Stimulated activated CD4-positive, alpha-beta T cell treated with anti-CD3 and anti-CD28 coated beads, Interleukin-12 subunit alpha, Interleukin-12 subunit beta, amount 100 ng/mL, for 4 hours (primary cell): Measurements from ENCODE around the gene RBM10.

Experiments used
- DNase-seq: peaks from one replicate; pipeline ENCODE4 v3.0.0-alpha.2; 2020

Gene RBM10

DNA sequence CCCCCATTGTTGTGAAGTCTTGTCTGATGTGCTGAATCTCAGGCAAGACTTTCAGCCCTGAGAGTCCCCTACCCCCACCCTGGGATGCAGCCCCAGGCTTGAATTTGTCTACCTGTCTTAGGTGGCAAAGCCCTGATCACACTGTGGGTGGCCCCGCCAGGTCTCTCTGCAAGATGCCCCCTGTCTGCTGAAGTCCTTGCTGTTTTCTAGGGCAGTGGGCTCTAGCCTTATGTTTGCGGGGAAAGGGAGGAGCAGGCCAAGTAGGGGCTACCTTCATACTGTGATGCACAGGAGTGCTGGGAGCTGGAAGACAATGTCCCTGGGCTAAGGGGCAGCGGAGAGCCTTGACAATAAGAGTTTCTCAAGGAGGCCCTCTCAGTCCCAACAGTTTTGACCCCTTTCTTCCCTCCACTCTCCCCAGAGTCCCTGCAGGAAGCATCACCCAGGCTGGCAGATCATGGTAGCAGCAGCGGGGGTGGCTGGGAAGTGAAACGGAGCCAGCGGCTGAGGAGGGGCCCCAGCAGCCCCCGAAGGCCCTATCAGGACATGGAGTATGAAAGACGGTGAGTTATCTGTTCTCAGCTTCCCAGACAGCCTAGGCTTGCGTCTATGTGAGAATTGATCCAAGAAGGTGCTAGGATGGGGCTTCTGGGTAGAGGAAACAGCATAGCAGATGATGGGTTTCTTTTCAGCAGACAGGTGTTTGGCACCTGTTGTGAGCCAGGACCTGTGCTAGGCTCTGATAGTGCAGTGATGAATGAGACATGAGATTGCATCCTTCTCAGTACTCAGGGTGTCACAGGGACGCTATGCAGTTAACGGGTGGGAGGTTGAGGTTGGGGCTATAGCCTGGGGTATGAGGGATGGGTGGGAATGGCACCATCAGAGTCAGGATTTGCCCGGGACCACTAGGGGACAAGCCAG, 2.2 kb downstream of the RBM10 start:
- DNase-seq: no peak

DNA sequence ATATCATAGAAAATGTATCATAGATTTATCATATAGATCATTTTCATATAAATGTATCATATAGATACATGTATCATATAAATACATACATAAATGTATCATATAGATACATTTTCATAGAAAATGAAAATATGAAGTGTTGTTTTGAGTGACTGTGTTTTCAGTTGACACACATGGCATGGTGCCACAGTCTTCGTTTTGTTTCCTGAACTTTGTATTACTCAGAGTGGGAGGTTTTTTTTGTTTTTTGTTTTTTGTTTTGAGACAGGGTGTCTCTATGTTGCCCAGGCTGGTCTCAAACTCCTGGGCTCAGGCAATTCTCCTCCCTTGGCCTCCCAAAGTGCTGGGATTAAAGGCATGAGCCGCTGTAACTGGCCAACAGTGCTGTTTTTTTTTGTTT, 3.9 kb downstream of the RBM10 start:
- no peak for DNase-seq

GRCh38 chrX:47151435-47151834, 6.4 kb downstream of the RBM10 start:
- DNase-seq: no peak

DNA sequence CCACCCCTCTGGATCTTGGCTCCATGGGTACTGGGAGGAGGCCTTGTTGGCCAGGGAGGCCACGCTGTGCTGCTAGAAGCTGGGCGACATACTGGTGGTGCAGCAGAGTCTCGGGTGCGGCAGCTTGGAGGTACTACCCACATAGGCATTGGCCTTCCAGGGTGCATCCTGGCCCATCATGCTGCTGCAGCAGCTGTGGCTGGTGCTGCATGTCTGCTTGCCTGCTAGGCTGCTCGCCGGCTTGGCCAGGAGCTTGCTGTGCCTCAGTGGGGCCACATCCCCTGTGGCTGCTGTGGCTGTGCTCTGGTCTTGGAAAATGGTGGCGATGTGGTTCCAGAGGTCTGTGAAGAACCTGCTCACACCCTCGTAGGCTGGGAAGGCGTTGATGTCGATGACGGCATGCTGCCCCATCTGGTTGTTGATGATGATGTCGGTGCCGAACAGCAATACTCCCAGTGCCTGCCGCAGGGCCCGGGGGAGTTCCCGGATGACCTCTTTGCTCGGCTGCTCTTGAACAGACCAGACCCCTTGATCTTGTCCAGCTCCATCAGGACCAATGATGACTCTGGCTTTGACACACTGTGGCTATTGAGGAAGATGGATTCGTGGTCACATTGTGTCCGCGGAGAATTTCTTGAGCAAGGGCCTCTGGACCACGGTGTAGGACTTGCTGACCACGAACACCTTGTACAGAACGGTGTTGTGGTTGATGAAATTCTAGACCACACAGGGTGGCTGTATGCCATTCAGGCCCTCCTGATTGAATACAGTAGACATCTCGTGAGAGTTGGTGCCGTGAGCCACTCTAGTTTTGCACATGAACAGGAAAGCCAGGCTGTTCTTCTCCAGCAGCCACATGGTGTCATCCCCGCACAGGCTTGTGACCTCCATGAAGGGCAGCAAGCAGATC, 11.8 kb downstream of the RBM10 start:
- no peak for DNase-seq

- DNase-seq: no peak
These were observed 13.1 kb downstream of the RBM10 start for GRCh38 chrX:47158131-47158530.

DNA sequence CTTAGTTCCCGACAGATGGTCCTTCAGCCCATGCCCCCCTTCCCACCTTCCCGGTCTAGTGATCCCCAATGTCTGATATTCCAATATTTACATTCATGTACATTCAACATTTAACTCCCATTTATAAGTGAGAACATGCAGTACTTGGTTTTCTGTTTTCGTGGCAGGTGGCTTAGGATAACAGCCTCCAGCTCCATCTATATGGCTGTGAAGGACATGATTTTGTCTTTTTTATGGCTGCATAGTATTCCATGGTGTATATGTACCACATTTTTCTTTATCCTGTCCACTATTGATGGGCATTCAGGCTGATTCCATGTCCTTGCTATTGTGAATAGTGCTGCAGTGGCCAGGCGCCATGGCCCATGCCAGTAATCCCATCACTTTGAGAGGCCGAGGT, 13.8 kb downstream of the RBM10 start:
- DNase-seq: no peak

- DNase-seq: no peak
These were observed 15.8 kb downstream of the RBM10 start for GRCh38 chrX:47160781-47161180.

GRCh38 chrX:47162927-47163583, 18.0 kb downstream of the RBM10 start:
- DNase-seq: no peak

DNA sequence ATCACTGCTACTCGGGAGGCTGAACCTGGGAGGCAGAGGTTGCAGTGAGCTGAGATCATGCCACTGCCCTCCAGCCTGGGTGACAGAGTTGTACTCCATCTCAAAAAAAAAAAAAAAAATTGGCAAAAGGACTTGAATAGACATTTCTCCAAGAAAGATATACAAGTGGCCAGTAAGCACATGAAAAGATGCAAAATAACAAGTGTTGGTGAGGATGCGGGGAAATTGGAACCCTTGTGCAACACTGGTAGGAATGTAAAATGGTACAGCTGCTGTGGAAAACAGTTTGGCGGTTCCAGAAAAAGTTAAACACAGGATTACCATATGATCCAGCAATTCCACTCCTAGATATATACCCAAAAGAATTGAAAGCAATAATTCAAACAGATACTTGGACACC, 19.4 kb downstream of the RBM10 start:
- no peak for DNase-seq

GRCh38 chrX:47166126-47166525, 21.1 kb downstream of the RBM10 start:
- DNase-seq: no peak

DNA sequence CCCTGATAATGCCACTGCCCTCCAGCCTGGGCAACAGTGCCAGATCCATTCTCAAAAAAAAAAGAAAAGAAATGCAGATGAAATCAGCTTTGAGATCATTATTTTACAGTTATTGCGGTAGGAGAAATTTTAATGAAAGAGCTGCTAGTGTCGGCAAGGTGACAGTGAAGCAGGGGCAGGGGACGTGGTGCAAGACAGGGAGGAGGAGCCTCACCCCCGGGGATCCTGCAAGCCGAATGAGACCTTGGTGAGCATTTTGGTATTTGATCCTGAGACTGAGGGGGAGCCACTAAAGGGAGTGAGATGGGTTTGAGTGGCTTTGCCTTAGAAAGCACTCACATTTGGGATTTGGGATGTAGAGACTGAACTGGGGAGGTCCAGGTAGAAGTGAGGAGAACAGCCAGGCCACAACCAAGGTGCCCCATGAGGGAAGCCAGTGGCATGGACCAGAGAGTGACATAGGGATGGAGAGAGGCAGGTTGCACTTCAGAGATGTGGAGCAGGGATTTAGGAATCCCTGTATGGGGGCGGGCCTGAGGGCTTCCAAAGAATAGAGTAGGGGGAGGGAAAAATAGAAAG, 23.6 kb downstream of the RBM10 start:
- DNase-seq: no peak

DNA sequence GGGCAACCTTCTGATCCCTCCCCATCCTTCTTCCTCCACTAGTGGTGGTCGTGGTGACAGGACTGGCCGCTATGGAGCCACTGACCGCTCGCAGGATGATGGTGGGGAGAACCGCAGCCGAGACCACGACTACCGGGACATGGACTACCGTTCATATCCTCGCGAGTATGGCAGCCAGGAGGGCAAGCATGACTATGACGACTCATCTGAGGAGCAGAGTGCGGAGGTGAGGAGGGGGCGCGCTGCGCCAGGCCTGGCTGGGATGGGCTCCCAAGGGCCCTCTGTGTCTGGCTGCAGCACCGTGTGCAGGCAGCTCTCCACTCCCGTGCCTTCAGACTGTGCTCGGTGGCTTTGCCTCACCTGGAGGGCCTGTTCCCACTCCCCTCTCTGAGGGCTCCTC, 24.3 kb downstream of the RBM10 start:
- no peak for DNase-seq

DNA sequence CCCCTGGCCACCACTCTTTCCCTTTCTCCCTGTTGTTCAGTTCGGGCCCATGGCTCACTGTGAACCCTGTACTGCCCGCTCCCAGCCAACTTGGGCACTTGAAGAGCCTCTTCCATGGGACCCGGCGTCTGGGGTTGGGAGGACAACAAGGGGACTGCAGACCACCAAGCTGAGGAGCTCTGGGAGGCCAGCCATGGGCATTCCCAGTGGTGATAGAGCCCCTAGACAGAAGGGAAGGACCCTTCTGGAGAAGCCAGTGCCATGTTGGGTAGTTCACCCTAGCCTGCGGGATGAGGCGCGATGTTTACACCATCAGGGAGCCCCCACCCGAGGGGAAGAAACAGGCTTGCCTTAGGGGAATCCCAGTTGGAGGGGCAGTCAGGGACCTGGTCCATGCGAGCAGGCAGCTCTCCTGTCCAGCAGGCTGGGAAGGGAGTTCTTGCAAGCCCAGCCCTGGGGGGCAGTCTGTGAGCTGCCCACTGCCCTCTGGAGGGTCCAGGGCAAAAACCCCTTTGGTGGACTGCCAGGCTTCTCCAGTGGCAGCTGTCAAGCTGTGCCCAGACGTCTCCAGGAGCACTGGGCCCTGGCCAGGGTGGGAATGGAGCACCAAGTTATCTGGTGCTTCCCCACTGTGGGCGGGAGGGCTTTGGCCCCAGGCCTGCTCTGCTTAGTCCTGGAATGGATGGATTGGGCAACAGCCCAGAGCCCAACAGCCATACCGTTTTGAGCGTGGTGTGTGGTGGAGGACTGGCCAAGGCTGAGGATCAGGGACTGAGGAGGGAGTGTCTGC, 24.9 kb downstream of the RBM10 start:
- DNase-seq: no peak

- DNase-seq: no peak
These were observed 26.1 kb downstream of the RBM10 start for GRCh38 chrX:47170861-47171692.

- DNase-seq: no peak
These were observed 27.0 kb downstream of the RBM10 start for GRCh38 chrX:47171996-47172395.

DNA sequence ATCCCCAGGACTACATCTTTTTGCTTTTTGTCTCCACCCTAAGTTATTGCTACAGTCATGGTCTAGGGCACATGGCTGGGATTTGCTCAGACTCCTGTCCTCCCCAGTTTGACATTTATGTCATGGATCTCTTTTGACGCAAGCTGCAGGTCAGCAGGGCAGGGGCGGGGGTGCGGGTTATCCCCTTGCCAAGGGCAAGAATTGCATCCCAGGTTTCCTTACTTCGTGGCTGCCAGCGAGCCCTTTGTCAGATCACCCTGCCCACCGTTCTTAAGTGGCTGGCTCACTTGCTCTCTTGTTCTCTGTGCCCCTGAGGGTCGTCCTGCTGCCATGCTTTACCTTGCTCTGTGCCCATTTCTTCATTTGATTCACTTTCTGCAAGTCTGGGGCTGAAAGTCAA, 27.5 kb downstream of the RBM10 start:
- no peak for DNase-seq

DNA sequence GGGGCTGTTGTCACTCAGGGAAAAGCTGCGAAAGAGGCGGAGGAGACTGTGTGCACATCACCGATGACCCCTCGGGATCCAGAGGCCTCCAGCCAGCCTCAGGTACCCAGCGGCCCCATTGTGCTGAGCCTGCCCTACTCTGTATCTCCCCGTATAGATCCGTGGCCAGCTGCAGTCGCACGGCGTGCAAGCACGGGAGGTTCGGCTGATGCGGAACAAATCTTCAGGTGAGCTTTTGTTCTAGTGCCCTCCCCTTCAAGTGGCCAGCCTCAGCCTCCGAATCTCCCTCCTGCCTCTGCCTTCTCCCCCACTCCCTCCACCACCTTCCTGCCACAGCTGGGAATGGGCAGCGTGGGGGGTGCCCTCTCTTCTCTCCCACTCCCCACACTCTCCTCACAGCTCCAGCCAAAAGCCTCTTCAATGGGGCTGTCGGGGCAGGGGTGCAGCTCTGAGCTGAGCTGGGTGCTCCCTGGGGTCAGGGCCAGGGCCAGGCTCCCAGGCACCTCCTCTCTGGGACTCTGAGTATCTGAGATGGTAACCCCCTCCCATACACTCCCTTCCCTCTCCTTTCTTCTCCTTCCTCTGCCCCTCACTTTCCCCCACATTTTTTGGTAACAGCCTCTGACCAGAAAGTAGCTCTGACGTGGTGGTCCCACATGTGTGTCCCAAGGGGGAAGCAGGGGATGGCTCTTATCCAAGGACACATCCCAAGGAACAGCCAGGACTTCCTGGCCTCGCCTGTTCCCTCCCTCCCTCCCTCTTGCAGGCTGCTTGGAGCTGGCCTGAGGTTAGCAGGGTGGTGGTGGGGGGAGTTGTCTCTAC, 28.2 kb downstream of the RBM10 start:
- no peak for DNase-seq

GRCh38 chrX:47174376-47174775, 29.4 kb downstream of the RBM10 start:
- DNase-seq: no peak

- DNase-seq: no peak
These were observed 30.0 kb downstream of the RBM10 start for GRCh38 chrX:47174846-47175587.

- no peak for DNase-seq
These were observed 30.6 kb downstream of the RBM10 start for GRCh38 chrX:47175588-47175980.
